GOT3 (cell line): ENCODE results near the gene TMEM154.

ENCODE experiments used
- DNase-seq: peaks from one replicate; lab custom pipeline; 2025; ENCODE audit warnings: mixed read lengths; lab: John Stamatoyannopoulos, UW

Gene TMEM154

DNA sequence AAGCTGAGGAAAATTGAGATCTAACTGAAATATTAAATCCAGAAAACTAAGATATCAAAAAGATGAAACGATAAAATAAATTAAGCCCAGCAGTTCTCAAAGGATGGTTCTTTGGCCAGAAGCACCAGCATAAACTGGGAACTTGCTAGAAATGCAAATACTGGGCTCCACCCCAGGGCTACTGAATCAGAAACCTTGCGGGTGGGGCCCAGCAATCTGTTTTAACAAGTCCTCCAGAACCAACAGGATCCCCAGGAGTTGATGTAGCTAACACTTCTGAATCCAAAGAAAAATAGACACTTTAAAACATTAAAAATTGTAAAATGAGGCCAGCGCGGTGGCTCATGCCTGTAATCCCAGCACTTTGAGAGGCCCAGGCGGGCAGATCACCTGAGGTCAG lies 14.1 kb upstream of the TMEM154 start:
- no peak for DNase-seq

DNA sequence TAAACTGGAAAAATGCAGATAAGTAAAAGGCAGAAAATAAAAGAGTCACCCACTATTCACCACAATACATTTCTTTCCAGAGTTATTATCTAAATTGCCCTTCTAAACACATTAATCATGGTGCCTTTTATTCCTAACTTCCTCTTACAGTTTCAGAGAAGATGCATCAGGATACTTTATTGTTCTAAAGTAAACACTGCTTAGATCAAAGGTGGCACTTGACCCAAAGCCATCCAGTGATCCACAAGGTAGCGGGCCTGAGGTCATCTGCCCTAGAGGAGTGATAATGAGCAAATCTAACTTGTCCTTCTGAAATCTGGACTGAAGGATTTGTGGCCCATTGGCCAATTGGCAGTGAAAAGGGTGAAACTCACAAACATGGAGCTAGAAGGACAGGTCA lies 12.0 kb upstream of the TMEM154 start:
- DNase-seq: no peak

DNA sequence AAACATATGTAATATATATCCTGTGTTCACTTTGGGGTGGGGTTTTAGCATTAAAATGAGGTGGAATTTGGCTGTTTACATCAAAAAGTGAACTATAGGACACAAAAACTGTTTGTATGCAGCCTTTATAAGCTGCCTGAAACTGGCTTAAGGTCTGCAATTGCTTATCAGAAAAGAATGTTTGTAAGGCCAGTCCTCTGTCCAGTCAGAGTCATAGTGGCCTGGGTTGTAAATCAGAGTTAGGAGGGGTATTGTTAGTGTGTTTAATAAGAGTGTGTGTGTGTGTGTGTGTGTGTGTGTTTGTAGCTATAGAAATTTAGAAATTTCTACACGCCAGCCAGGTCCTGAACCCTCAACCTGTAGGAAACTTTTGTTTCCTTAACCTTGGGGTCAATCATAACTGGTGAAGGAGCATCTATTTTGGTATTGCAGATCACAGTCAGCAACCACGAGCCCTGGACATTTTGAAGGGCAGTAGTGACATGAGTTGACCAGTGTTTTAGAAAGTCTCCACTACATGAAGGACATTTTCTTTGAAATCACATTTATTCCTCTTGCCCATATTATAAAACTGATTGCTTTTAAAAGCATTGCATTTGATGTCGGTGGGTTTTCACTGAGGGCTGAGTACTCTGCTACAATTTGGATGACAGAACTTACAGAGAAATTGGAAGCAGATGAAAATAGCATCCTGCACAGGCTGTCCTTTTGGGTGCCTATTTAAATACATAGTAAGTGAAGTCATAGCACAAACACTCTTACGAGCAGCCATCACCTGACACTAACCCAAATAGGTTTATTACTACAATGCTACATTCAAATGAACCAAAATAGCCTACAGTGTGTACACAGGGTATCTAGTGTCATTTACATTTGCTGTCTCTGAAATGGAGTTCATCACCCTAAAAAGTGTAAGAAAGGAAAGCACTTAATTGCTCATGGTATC lies 11.2 kb upstream of the TMEM154 start:
- DNase-seq: no peak

GRCh38 chr4:152689615-152690501 lies 10.1 kb upstream of the TMEM154 start:
- no peak for DNase-seq

- no peak for DNase-seq
These were observed 8.3 kb upstream of the TMEM154 start for GRCh38 chr4:152687974-152688599.

- DNase-seq: no peak
These were observed 6.7 kb upstream of the TMEM154 start for GRCh38 chr4:152686452-152687013.

GRCh38 chr4:152684587-152684986 lies 4.8 kb upstream of the TMEM154 start:
- DNase-seq: no peak

GRCh38 chr4:152684007-152684406 lies 4.2 kb upstream of the TMEM154 start:
- DNase-seq: no peak

DNA sequence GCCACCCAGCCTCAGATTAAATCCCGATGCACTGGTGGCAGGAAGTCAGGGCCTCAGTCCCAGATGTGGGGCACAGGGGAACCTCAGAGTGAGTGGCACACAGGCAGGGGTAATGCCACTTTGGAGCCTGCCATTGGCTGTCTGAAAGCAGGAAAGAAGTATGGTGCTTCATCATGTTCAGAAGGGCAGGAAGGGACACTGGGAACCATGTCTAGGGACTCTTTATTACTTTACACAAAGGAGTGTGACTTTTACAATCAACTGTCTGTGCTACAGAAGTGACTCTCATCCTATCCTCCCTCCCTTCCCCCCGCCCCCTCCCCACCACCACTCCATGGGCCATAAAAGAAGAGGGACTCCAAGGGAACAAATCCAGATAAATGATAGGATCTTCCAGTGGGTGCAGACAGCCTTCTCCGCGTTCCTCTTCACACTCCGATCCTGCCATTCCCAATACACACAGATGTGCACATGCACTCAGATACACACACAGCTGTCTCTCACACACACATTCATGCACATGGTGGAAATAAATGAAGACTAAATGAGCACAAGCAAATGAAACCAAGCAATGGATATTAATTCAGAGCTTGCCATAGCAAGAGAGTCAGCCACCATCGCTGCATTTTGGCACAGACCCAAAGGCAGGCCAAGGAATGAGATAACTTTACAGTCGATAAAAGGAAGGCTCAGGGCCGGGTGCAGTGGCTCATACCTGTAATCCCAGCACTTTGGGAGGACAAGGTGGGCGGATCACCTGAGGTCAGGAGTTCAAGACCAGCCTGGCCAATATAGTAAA lies 2.5 kb upstream of the TMEM154 start:
- DNase-seq: no peak

DNA sequence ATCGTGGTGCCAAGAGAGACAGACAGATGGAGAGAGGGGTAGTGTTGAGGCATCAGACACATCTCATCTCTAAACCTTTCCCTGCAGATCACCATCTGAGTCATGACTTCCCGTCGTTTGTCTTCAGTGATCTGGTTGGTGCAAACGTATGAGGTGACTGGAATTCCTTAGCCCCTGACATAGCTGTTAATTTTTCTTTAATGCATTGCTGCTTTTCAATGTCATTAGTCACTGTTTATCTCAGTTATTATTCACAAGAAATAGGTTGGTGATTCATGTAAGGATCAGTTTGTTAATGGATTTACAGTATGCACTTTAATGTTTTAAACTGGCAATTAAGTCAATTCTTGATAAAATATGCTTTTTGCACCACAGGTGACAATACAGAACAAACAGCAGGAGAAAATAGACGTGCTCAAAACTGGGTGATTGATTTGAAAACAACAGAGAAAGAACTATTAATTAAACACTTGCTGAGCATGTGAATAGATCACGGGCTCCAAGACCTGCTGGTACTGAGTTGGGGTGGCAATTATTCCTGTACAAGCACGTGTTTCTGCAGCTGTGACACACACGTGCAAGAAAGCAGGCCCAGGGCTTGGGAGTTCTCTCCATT lies 1.3 kb upstream of the TMEM154 start:
- no peak for DNase-seq

- DNase-seq: no peak
These were observed 956 bp downstream of the TMEM154 start for GRCh38 chr4:152678841-152679240.

DNA sequence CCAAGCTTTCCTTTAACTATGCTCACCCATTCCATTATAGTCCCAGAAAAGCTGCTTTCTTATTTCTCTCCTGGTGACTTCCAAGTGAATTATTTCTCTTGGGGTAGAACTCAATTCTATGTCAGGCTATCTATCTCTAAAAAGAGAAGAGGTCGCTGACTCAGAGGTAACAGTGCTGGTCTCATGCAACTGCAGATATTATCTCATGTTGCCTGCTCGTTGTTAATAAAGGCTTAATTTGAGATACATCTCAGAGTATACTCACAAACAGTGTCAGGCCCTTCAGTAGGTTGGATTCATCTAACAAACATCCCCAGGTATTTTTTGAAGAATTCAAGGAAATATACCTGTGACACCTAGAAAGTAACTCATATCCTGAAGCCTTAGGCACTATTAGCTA lies 2.7 kb downstream of the TMEM154 start:
- no peak for DNase-seq

DNA sequence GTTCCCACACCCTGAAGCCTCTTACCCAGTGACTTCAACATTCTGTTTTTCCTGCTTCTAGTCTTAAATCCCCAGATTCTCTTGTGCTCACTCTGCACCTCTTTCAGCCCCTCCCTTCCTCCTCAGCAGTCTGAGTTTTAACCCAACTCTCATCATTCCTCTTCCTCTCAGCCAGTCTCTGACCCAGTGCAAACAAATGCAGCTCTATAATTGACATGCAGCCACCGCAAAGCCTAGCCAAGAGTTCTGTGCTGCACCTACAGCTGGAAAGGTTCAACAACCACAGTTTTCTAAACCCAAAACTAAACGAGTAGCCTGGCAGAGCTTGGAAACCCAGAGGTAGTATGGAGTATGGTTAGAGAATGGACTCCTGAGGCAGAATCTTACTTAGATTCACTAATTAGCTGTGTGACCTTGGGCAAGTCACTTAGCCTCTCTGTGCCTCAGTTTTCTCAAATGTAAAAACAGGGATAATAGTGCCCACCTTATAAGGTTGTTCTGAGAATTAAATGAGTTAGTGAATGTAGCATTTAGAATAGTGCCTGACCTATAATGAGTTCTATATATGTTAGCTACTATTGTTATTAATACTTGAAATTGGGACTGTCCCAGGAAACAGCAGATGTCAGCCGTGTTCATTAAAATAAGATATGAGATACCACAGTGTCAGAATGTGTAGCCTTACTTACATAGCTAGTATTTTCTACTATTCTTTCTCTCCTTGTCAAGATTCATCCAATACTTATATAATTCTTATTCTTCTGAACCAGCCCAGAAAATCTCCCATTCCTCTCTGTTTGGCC lies 3.5 kb downstream of the TMEM154 start:
- no peak for DNase-seq

DNA sequence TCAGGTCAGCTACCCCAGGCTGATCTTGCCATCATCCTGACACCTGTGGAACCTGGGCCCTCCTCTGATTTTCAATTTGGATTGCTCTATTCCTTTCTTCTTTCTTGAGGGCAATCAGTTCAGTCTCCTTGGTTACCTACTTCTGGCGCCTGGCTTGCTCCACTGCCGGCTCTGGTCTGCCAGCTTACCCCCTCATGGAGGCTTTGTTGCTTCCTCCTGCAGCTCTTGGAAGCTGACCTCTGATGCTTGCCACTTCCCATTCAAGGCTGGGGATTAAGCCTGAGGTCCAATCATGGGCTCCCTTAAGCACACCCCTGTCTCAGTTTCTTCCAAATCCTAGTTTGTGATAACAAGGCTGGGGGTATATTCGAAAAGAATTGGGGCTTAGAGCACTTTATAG lies 5.4 kb downstream of the TMEM154 start:
- no peak for DNase-seq

DNA sequence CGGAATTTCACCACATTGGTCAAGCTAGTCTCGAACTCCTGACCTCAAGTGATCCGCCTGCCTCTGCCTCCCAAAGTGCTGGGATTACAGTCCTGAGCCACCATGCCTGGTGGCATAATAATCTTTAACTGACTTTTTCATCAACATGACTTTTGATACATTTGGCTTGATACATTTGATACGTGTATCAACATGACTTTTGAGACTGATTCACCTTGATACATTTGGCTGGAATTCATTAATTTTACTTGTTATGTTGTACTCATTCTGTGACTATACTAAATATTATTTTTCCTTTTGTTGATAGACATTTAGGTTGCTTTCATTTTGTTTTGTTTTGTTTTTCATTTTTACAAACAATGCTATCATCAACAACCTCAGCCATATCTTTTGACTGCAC lies 6.3 kb downstream of the TMEM154 start:
- DNase-seq: no peak

- no peak for DNase-seq
These were observed 7.3 kb downstream of the TMEM154 start for GRCh38 chr4:152672206-152673092.

DNA sequence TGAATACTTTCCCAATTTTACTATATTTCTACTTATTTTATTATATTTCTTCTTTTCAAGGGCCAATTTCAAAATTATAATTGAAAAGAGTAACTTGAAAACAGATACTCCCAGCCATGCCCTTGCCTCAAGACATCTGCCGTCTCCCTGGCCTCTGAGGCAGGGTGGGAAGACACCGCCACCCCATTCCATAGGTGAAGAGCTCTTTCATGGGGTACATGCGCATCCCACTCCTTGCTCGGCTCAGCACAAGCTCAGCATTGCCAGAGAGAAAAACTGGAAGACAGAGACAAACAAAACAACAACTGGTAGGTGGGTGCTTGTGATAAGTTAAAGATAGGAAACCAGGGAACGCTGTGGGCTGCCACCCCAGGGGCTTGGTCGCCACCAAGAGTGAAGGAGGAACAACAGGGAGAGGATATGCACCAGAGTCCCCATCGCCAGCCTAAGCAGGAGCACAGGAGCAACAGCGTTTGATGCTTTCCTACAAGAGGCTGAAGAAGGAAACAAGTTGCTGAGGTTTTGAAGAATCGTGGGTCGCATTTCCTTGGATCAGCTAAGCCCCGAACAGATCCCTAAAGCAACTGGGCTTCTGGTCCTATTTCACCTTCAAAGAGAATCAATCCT lies 11.3 kb downstream of the TMEM154 start:
- DNase-seq: no peak

GRCh38 chr4:152667781-152668180 lies 12.0 kb downstream of the TMEM154 start:
- DNase-seq: no peak
